ENCODE results near the gene NAV1. TPM values are rescaled to one million over a fixed set of nuclear protein-coding genes. Genes with fewer than 3 reads are reported as not detected.

NAV1 gene
- total and polyA plus RNA-seq, 3 experiments from 2014 or later: 0.77 to 1.8 (median 0.95) TPM

DNA sequence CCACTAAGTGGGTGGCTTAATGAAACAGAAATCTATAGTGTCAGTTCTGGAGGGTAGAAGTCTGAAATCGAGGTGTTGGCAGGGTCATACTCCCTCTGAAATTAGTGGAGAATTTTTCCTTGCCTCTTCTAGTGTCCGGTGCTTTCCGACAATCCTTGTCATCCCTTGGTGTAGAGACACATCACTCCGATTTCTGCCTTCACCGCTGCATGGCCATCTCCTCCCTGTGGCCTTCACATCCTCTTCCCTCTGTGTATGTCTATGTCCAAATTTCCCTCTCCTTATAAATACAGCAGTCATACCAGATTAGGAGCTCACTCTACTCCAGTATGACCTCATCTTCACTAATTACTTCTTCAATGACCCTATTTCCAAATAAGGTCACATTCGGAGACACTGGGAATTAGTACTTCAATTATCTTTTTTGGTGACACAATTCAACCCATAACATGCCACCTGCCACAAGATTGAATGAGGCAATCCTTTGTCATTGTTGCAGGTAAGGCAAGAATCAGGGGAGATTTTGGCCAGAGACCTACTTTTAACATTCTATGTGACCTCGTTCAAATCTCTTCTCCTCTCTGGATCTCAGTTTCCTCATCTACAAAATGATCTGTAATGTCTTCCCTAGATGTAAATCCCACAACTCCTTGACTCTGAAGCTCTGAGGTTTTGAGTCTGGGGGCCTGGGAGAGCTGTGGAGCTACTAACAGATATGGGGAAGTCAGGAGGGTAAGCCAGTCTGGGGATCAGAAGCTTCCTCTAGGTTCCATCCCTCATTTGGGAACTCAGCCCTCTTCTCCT lies 16.1 kb downstream of the NAV1 start:
- H3K27ac Mint-ChIP-seq: no peak overlapping the region
- peaks cover 2 to 8% (median 5%) of the 10 kb centered on the region in 3 donors for H3K4me1 Mint-ChIP-seq
- H3K4me1 ChIP-seq (ENCODE audit: insufficient read depth, low read length): no peaks in the 10 kb centered on the region
- H3K27me3 ChIP-seq (ENCODE audit: insufficient read depth, low read length, poor library complexity, severe bottlenecking): no peaks in the 10 kb centered on the region
- no peak overlapping the region for H3K4me3 Mint-ChIP-seq
- DNase-seq: no peak
- ChIA-PET POLR2A (no interaction called here), CTCF (no interaction called here)
- H3K27ac ChIP-seq (ENCODE audit: low read depth, low read length): no peak overlapping the region
- H3K4me3 ChIP-seq (ENCODE audit: low read length): no peak overlapping the region
- no peaks in the 10 kb centered on the region for H3K9me3 ChIP-seq (ENCODE audit: low read length)
- no peaks in the 10 kb centered on the region for H3K36me3 ChIP-seq (ENCODE audit: insufficient read depth, low read length)
- peaks cover 8% of the 10 kb centered on the region in 2 donors for H3K27me3 Mint-ChIP-seq
- peaks cover 0 to 1% (median 0%) of the 10 kb centered on the region in 3 donors for H3K36me3 Mint-ChIP-seq
- H3K9me3 Mint-ChIP-seq: no peaks in the 10 kb centered on the region

DNA sequence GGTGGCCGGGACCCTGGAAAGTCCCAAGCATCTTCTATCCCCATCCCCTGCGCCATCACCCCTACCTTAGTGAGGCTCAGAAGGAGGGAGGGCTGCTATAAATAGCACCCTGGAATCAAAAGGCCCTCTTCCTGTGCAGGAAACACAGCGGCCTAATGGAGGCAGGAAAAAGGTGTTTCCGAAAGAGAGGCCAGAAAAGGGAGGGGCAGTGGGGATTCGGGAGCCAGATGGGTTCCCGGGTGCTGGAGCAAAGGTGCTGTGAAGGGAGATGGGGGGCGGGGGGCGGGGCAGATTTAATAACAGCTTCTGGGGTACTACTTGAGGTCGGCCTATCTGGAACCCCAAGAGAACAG lies 16.6 kb downstream of the NAV1 start:
- Mint-ChIP-seq H3K36me3 (peaks cover 0 to 1% (median 0%) of the 10 kb centered on the region in 3 donors), H3K27ac (no peak overlapping the region), H3K4me3 (no peak overlapping the region), H3K27me3 (peaks cover 8% of the 10 kb centered on the region in 2 donors), H3K4me1 (peaks cover 2 to 10% (median 6%) of the 10 kb centered on the region in 3 donors), H3K9me3 (no peaks in the 10 kb centered on the region)
- Histone ChIP-seq H3K9me3 (ENCODE audit: low read length) (no peaks in the 10 kb centered on the region), H3K4me1 (ENCODE audit: insufficient read depth, low read length) (no peaks in the 10 kb centered on the region), H3K4me3 (ENCODE audit: low read length) (no peak overlapping the region), H3K27me3 (ENCODE audit: insufficient read depth, low read length, poor library complexity, severe bottlenecking) (no peaks in the 10 kb centered on the region), H3K36me3 (ENCODE audit: insufficient read depth, low read length) (no peaks in the 10 kb centered on the region), H3K27ac (ENCODE audit: low read depth, low read length) (no peak overlapping the region)
- DNase-seq: no peak
- POLR2A ChIA-PET: no interaction called here
- CTCF ChIA-PET: no interaction called here

DNA sequence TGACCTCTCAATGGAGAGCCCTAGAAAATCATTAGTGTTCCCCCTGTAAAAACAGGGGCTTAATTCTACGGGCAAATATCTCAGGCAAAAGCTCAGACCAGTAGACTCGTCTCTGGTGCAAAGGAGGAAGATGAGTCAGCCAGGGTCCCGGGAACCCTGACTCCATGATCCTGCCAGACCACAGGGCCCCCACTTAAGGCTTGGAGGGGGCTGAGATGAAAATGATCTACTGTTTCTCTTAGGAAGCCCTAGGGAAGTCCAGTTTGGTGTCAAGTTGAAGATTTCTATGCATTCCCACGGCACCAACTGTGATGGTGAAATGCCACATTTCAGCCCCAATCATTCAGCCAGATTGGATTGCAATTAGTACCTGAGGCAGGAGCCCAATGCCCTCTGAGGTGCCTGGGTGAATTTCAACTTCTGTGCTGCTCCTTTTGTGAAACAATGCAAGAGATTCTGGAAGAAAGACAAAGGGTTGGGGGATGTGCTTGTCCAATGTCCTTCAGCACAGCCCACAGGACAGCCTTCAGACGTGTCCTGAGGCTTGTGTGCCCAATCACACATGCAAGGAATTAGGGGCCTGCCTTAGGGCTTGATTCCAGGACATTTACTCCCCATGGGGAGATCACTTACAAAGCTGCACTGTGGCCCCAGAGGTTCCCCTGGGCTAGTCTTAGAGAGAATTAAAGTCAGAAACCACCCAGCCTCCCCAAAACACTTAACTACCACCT lies 18.1 kb downstream of the NAV1 start:
- Histone ChIP-seq H3K27me3 (ENCODE audit: insufficient read depth, low read length, poor library complexity, severe bottlenecking) (no peaks in the 10 kb centered on the region), H3K4me1 (ENCODE audit: insufficient read depth, low read length) (no peaks in the 10 kb centered on the region), H3K36me3 (ENCODE audit: insufficient read depth, low read length) (no peaks in the 10 kb centered on the region), H3K9me3 (ENCODE audit: low read length) (no peaks in the 10 kb centered on the region), H3K4me3 (ENCODE audit: low read length) (no peak overlapping the region), H3K27ac (ENCODE audit: low read depth, low read length) (no peak overlapping the region)
- ChIA-PET CTCF (interaction anchor here (1.0 kb wide), 1 partner anchor 233 kb away, joined by 3 read pairs; no protein-coding TSS in a partner anchor), POLR2A (no interaction called here)
- H3K27ac Mint-ChIP-seq: peak overlapping the region in 1 of 8 donors; percentile 81
- no peak overlapping the region for H3K4me3 Mint-ChIP-seq
- peaks cover 4 to 8% of the 10 kb centered on the region in 2 donors for H3K27me3 Mint-ChIP-seq
- peaks cover 0 to 1% (median 0%) of the 10 kb centered on the region in 3 donors for H3K36me3 Mint-ChIP-seq
- no peak for DNase-seq
- peaks cover 2 to 10% (median 6%) of the 10 kb centered on the region in 3 donors for H3K4me1 Mint-ChIP-seq
- no peaks in the 10 kb centered on the region for H3K9me3 Mint-ChIP-seq

DNA sequence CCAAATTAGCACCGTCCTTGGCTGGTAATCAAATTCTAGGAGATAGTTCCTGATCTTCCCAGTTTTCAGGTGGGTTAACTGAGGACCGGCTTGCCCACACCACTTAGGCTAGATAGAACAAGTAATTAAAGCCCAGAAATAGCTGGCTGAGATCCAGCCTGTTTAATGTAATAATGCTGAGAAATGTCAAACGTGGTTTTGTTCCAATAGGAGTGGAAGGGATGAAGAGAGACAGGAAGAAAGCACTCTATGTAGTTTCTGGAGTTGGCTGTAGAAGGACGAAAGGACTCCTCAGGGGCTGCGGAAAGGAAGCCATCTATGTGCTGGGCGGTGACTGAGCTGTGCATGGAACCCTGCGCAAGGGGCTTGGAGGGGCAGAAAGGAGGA lies 18.6 kb downstream of the NAV1 start:
- peaks cover 0 to 1% (median 0%) of the 10 kb centered on the region in 3 donors for H3K36me3 Mint-ChIP-seq
- Histone ChIP-seq H3K4me1 (ENCODE audit: insufficient read depth, low read length) (no peaks in the 10 kb centered on the region), H3K27me3 (ENCODE audit: insufficient read depth, low read length, poor library complexity, severe bottlenecking) (no peaks in the 10 kb centered on the region), H3K4me3 (ENCODE audit: low read length) (no peak overlapping the region), H3K36me3 (ENCODE audit: insufficient read depth, low read length) (no peaks in the 10 kb centered on the region), H3K9me3 (ENCODE audit: low read length) (no peaks in the 10 kb centered on the region), H3K27ac (ENCODE audit: low read depth, low read length) (no peak overlapping the region)
- peaks cover 4 to 8% of the 10 kb centered on the region in 2 donors for H3K27me3 Mint-ChIP-seq
- CTCF ChIA-PET: interaction anchor here (1.0 kb wide), 1 partner anchor 232 kb away, joined by 3 read pairs; no protein-coding TSS in a partner anchor
- POLR2A ChIA-PET: no interaction called here
- H3K4me3 Mint-ChIP-seq: no peak overlapping the region
- no peak overlapping the region for H3K27ac Mint-ChIP-seq
- peaks cover 2 to 10% (median 6%) of the 10 kb centered on the region in 3 donors for H3K4me1 Mint-ChIP-seq
- DNase-seq: no peak
- H3K9me3 Mint-ChIP-seq: no peaks in the 10 kb centered on the region

DNA sequence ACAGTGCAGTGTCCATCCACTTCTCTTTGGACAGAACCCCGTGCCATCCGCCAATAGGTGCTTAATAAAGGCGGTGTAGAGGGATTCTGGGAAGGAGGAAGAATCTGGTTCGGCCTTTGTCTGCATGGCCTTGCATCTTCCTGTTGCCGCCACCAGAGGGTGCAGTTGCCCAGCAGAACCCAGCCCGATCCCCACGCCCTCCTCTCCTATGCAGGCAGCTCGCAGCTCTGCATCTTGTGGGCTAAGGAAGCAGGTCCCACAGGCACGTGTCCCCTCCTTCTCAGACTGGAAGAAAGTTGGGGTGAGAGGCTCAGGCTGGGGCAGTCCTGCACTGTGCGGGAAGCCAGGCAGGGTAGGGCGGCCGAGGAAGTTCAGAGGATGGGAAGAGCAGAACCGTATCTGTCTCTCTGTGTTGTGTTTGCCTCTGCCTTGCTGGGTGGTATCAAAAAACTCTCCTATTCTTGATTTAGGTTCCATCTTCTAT lies 20.8 kb downstream of the NAV1 start:
- Histone ChIP-seq H3K4me3 (ENCODE audit: low read length) (no peak overlapping the region), H3K9me3 (ENCODE audit: low read length) (no peaks in the 10 kb centered on the region), H3K36me3 (ENCODE audit: insufficient read depth, low read length) (no peaks in the 10 kb centered on the region), H3K27me3 (ENCODE audit: insufficient read depth, low read length, poor library complexity, severe bottlenecking) (no peaks in the 10 kb centered on the region), H3K27ac (ENCODE audit: low read depth, low read length) (no peak overlapping the region), H3K4me1 (ENCODE audit: insufficient read depth, low read length) (no peaks in the 10 kb centered on the region)
- CTCF ChIA-PET: interaction anchor here (0.6 to 4.7 kb wide), 12 partner anchors 9 to 409 kb away, joined by 3 to 29 read pairs (median 4); no protein-coding TSS in a partner anchor
- peaks cover 3 to 4% of the 10 kb centered on the region in 2 donors for H3K27me3 Mint-ChIP-seq
- peaks cover 2 to 10% (median 6%) of the 10 kb centered on the region in 3 donors for H3K4me1 Mint-ChIP-seq
- H3K36me3 Mint-ChIP-seq: peaks cover 0 to 1% (median 0%) of the 10 kb centered on the region in 3 donors
- H3K27ac Mint-ChIP-seq: peak overlapping the region in 1 of 8 donors; percentile 47
- H3K4me3 Mint-ChIP-seq: no peak overlapping the region
- DNase-seq: peak; percentile 27 to 70 (median 40)
- no peaks in the 10 kb centered on the region for H3K9me3 Mint-ChIP-seq
- POLR2A ChIA-PET: no interaction called here

DNA sequence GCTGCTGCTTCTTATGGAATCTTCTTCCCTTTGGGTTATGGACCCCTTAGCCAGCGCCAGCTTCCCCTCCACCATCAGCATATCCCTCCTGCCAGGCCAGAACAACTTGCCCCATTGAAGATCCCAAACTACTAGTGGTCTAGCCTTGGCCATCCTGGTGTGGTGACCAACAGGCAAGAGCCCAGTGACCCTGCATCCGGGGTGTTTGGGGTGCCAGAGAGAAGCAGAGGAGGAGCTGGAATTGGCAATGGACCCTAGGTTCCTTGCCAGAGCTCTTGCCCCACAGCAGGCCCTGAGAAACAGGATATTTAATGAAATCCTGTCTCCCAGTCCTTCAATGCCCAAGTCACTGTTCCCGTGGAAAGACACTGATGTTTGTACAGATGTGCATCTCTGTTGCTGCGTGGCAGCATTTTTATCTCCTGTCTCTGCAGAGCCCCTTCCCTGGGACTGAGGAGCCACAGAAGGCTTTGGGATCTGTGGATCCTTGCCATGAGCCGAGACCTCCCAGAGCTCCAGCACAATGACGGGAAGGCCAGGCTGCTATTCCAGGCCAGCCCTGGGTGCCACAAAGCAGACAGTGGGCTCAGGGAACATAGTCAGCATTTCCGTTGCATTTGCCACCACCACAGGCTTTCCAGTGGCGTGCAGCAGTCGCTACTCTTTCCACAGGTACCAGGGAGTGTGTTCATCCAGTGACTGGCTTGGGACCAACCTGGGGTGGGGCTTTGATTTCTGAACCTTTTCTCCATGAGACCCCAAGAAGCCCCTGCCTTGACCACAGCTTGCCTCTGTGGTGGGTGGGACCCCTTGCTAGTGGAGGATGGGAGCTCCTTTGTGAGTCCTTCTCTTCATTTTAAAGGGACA lies 21.6 kb downstream of the NAV1 start:
- ChIA-PET POLR2A (no interaction called here), CTCF (interaction anchor here (0.6 to 4.7 kb wide), 11 partner anchors 9 to 408 kb away, joined by 3 to 29 read pairs (median 4); no protein-coding TSS in a partner anchor)
- H3K9me3 ChIP-seq (ENCODE audit: low read length): no peaks in the 10 kb centered on the region
- no peak for DNase-seq
- Mint-ChIP-seq H3K36me3 (no peaks in the 10 kb centered on the region), H3K27me3 (peaks cover 0 to 3% of the 10 kb centered on the region in 2 donors), H3K9me3 (no peaks in the 10 kb centered on the region), H3K4me1 (peaks cover 2 to 10% (median 6%) of the 10 kb centered on the region in 3 donors), H3K4me3 (no peak overlapping the region), H3K27ac (no peak overlapping the region)
- H3K27me3 ChIP-seq (ENCODE audit: insufficient read depth, low read length, poor library complexity, severe bottlenecking): no peaks in the 10 kb centered on the region
- no peak overlapping the region for H3K27ac ChIP-seq (ENCODE audit: low read depth, low read length)
- no peaks in the 10 kb centered on the region for H3K4me1 ChIP-seq (ENCODE audit: insufficient read depth, low read length)
- no peak overlapping the region for H3K4me3 ChIP-seq (ENCODE audit: low read length)
- H3K36me3 ChIP-seq (ENCODE audit: insufficient read depth, low read length): no peaks in the 10 kb centered on the region

DNA sequence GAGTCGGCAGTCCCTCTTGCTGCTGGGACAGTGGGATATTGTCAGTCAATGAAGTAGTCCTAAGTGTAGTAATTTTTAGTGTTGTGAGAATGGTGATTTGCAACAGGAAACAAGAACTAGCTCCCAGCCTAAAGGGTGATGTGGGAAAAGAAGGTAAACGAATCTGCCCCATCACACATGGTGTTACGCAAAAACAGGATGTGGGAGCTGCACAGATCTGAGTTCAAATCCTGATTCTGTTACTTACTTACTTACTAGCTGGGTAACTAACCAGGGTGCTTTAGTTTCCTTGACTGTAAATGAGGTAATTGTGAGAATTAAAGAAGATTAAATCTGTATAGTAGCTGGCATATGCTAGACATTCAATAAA lies 22.3 kb downstream of the NAV1 start:
- no peaks in the 10 kb centered on the region for H3K27me3 ChIP-seq (ENCODE audit: insufficient read depth, low read length, poor library complexity, severe bottlenecking)
- ChIA-PET POLR2A (no interaction called here), CTCF (interaction anchor here (1.0 to 4.7 kb wide), 5 partner anchors 8 to 231 kb away, joined by 3 to 29 read pairs (median 5); no protein-coding TSS in a partner anchor)
- no peak overlapping the region for H3K4me3 Mint-ChIP-seq
- peaks cover 0 to 3% of the 10 kb centered on the region in 2 donors for H3K27me3 Mint-ChIP-seq
- no peak overlapping the region for H3K4me3 ChIP-seq (ENCODE audit: low read length)
- no peaks in the 10 kb centered on the region for H3K36me3 ChIP-seq (ENCODE audit: insufficient read depth, low read length)
- H3K4me1 Mint-ChIP-seq: peaks cover 2 to 10% (median 6%) of the 10 kb centered on the region in 3 donors
- H3K9me3 Mint-ChIP-seq: no peaks in the 10 kb centered on the region
- no peaks in the 10 kb centered on the region for H3K4me1 ChIP-seq (ENCODE audit: insufficient read depth, low read length)
- no peak overlapping the region for H3K27ac ChIP-seq (ENCODE audit: low read depth, low read length)
- no peaks in the 10 kb centered on the region for H3K9me3 ChIP-seq (ENCODE audit: low read length)
- H3K36me3 Mint-ChIP-seq: no peaks in the 10 kb centered on the region
- no peak overlapping the region for H3K27ac Mint-ChIP-seq
- no peak for DNase-seq

Data from CD8-positive, alpha-beta memory T cell (primary cell).